ENCODE data around the gene SLC6A2. TPM values are rescaled to one million over a fixed set of nuclear protein-coding genes. Genes with fewer than 3 reads are reported as not detected.

The SLC6A2 gene
- total RNA-seq, 2 donors from 2014 or later, result 0.16 TPM; not detected in 1

DNA sequence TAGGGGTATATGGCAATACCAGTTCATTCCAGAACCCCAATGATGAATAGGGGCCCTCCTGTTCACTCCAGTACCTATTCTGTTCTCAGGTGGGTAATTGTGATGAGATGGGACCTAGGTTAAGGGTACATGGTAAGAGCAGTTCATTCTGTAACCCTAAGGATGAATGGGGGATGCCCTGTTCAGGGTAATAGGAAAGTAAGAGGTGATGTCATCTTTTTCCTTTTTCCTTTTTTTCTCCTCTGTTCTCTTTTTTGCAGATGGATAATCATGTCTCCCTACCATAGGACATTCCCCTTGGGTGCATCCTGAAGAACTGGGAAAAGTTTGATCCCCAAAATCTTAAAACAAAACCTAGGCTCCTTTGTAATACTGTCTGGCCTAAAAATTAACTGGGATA, 25.0 kb upstream of the SLC6A2 start:
- TF ChIP-seq, protein P1, sequence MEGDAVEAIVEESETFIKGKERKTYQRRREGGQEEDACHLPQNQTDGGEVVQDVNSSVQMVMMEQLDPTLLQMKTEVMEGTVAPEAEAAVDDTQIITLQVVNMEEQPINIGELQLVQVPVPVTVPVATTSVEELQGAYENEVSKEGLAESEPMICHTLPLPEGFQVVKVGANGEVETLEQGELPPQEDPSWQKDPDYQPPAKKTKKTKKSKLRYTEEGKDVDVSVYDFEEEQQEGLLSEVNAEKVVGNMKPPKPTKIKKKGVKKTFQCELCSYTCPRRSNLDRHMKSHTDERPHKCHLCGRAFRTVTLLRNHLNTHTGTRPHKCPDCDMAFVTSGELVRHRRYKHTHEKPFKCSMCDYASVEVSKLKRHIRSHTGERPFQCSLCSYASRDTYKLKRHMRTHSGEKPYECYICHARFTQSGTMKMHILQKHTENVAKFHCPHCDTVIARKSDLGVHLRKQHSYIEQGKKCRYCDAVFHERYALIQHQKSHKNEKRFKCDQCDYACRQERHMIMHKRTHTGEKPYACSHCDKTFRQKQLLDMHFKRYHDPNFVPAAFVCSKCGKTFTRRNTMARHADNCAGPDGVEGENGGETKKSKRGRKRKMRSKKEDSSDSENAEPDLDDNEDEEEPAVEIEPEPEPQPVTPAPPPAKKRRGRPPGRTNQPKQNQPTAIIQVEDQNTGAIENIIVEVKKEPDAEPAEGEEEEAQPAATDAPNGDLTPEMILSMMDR (IDR thresholded peaks at IDR 0.05), result no peak
- intact Hi-C loops (cut with DNase I), result no loop called here
- no peak overlapping the region for H3K4me3 ChIP-seq
- no peak for DNase-seq
- H3K9ac ChIP-seq (ENCODE audit: low read depth in 2 of 2, low read length in 2 of 2), result no peak overlapping the region
- no peaks in the 10 kb centered on the region for H3K27me3 ChIP-seq
- no peaks in the 10 kb centered on the region for H3K36me3 ChIP-seq
- no peaks in the 10 kb centered on the region for H3K4me1 ChIP-seq
- no peaks in the 10 kb centered on the region for H3K9me3 ChIP-seq
- H3K27ac ChIP-seq, result no peak overlapping the region

GRCh38 chr16:55632259-55632658, 23.5 kb upstream of the SLC6A2 start:
- intact Hi-C loops (cut with DNase I), result no loop called here
- Histone ChIP-seq H3K27me3 (no peaks in the 10 kb centered on the region), H3K36me3 (no peaks in the 10 kb centered on the region), H3K27ac (no peak overlapping the region), H3K4me3 (no peak overlapping the region), H3K9ac (ENCODE audit: low read depth in 2 of 2, low read length in 2 of 2) (no peak overlapping the region), H3K4me1 (no peaks in the 10 kb centered on the region), H3K9me3 (no peaks in the 10 kb centered on the region)
- TF ChIP-seq, protein P1 (IDR thresholded peaks at IDR 0.05), result no peak
- DNase-seq, result no peak

GRCh38 chr16:55634193-55634592, 21.6 kb upstream of the SLC6A2 start:
- no peak for DNase-seq
- Histone ChIP-seq H3K27ac (no peak overlapping the region), H3K9ac (ENCODE audit: low read depth in 2 of 2, low read length in 2 of 2) (no peak overlapping the region), H3K27me3 (no peaks in the 10 kb centered on the region), H3K4me3 (no peak overlapping the region), H3K4me1 (no peaks in the 10 kb centered on the region), H3K36me3 (no peaks in the 10 kb centered on the region), H3K9me3 (no peaks in the 10 kb centered on the region)
- TF ChIP-seq, protein P1 (IDR thresholded peaks at IDR 0.05), result no peak
- intact Hi-C loops (cut with DNase I), result no loop called here

DNA sequence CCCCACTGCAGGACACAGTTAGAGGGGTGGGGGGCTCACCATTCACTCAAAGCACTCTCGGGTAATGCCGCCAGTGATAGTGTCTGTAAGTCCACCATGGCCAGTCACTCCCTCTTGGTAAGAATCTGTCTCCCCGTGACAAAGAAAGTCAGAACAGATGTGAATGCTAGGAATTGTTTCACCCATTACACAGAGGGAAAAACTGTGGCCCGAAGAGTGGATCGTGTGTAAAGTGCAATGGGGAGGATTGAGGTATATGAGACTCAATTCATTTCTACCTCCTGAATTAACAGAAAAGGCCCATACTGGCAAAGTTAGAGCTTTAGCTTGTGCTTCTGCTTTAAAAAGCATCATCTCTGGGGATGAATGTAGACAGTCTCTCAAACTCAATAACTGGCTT, 17.5 kb upstream of the SLC6A2 start:
- H3K27ac ChIP-seq, result no peak overlapping the region
- no peaks in the 10 kb centered on the region for H3K27me3 ChIP-seq
- no peak for DNase-seq
- H3K9ac ChIP-seq (ENCODE audit: low read depth in 2 of 2, low read length in 2 of 2), result no peak overlapping the region
- TF ChIP-seq, protein P1 (IDR thresholded peaks at IDR 0.05), result no peak
- no peak overlapping the region for H3K4me3 ChIP-seq
- no peaks in the 10 kb centered on the region for H3K4me1 ChIP-seq
- no peaks in the 10 kb centered on the region for H3K36me3 ChIP-seq
- intact Hi-C loops (cut with DNase I), result no loop called here
- no peaks in the 10 kb centered on the region for H3K9me3 ChIP-seq

- DNase-seq, result no peak
These were observed 15.0 kb upstream of the SLC6A2 start for GRCh38 chr16:55640701-55641327.

More at GRCh38 chr16:55640701-55641327, 15.0 kb upstream of the SLC6A2 start:
- Histone ChIP-seq H3K4me3 (no peak overlapping the region), H3K9me3 (no peaks in the 10 kb centered on the region), H3K9ac (ENCODE audit: low read depth in 2 of 2, low read length in 2 of 2) (no peak overlapping the region), H3K36me3 (no peaks in the 10 kb centered on the region), H3K27ac (no peak overlapping the region), H3K4me1 (no peaks in the 10 kb centered on the region), H3K27me3 (no peaks in the 10 kb centered on the region)
- intact Hi-C loops (cut with DNase I), result loop anchor here (5.0 kb wide), 1 partner anchor 149 kb away; no protein-coding TSS in a partner anchor
- TF ChIP-seq, protein P1 (IDR thresholded peaks at IDR 0.05), result no peak

Measured in colonic mucosa (tissue), 4 donors.